Tibial nerve (tissue), 4 donors: ENCODE measurements around the gene DPH1.

Experiments
- CTCF ChIP-seq, 5 experiments: fragments of 200-600 bp in 3 of 5; fragments of 450-650 bp in 2 of 5; sonication (generic) in 3 of 5; IDR thresholded peaks; one replicate each; pipeline ENCODE4 v1.5.1; 2016 to 2019; ENCODE audit warnings: antibody characterized with exemption in 5 of 5, mild to moderate bottlenecking in 3 of 5, moderate library complexity in 2 of 5
- EP300 ChIP-seq, 2 donors: sonication (generic); formaldehyde crosslinking; IDR thresholded peaks; one replicate each; pipeline ENCODE4 v1.6.1; 2017; ENCODE audit warnings: antibody characterized with exemption in 2 of 2, mild to moderate bottlenecking in 1 of 2
- POLR2A ChIP-seq, 2 donors: fragments of 450-650 bp; IDR thresholded peaks; one replicate each; pipeline ENCODE4 v1.6.1; 2017; ENCODE audit warnings: antibody characterized with exemption in 2 of 2, mild to moderate bottlenecking in 2 of 2, moderate library complexity in 2 of 2

GRCh38 chr17:2017274-2017941 is 12.5 kb upstream of the DPH1 start:
- TF ChIP-seq POLR2A (IDR thresholded peaks at IDR 0.05) (no peak), CTCF (IDR thresholded peaks at IDR 0.05) (no peak), EP300 (IDR thresholded peaks at IDR 0.05) (no peak)
